HG03135 (cell line): ENCODE results near the gene CACNA2D3.

Experiments
- ATAC-seq: cut with Tn5 transposase; IDR thresholded peaks from one replicate; pipeline ENCODE4 v1.9.1; 2021; ENCODE audit warnings: mild to moderate bottlenecking, moderate library complexity; ENCODE audit not compliant: unreplicated experiment

CACNA2D3 gene

GRCh38 chr3:54517424-54517823 lies 395.1 kb downstream of the CACNA2D3 start:
- no peak for ATAC-seq

GRCh38 chr3:54518011-54518675 lies 395.8 kb downstream of the CACNA2D3 start:
- no peak for ATAC-seq

GRCh38 chr3:54519493-54519892 lies 397.1 kb downstream of the CACNA2D3 start:
- ATAC-seq, result no peak

- no peak for ATAC-seq
Observed at GRCh38 chr3:54520060-54520459, 397.7 kb downstream of the CACNA2D3 start.

- no peak for ATAC-seq
Observed at GRCh38 chr3:54527521-54527920, 405.2 kb downstream of the CACNA2D3 start.

GRCh38 chr3:54527953-54528352 lies 405.6 kb downstream of the CACNA2D3 start:
- no peak for ATAC-seq

GRCh38 chr3:54528668-54529067 lies 406.3 kb downstream of the CACNA2D3 start:
- ATAC-seq, result no peak

- no peak for ATAC-seq
Observed at GRCh38 chr3:54530091-54530490, 407.7 kb downstream of the CACNA2D3 start.

GRCh38 chr3:54530944-54531343 lies 408.6 kb downstream of the CACNA2D3 start:
- ATAC-seq, result no peak

- no peak for ATAC-seq
Observed at GRCh38 chr3:54531741-54532140, 409.4 kb downstream of the CACNA2D3 start.

GRCh38 chr3:54533856-54534255 lies 411.5 kb downstream of the CACNA2D3 start:
- no peak for ATAC-seq

- ATAC-seq, result no peak
Observed at GRCh38 chr3:54535619-54536018, 413.3 kb downstream of the CACNA2D3 start.

GRCh38 chr3:54536450-54536849 lies 414.1 kb downstream of the CACNA2D3 start:
- ATAC-seq, result no peak

- no peak for ATAC-seq
Observed at GRCh38 chr3:54537506-54537905, 415.2 kb downstream of the CACNA2D3 start.

GRCh38 chr3:54538346-54538745 lies 416.0 kb downstream of the CACNA2D3 start:
- no peak for ATAC-seq

GRCh38 chr3:54541369-54541768 lies 419.0 kb downstream of the CACNA2D3 start:
- no peak for ATAC-seq

- ATAC-seq, result no peak
Observed at GRCh38 chr3:54543446-54543845, 421.1 kb downstream of the CACNA2D3 start.

GRCh38 chr3:54547051-54547450 lies 424.7 kb downstream of the CACNA2D3 start:
- ATAC-seq, result no peak

- no peak for ATAC-seq
Observed at GRCh38 chr3:54547846-54548245, 425.5 kb downstream of the CACNA2D3 start.

GRCh38 chr3:54549607-54550220 lies 427.4 kb downstream of the CACNA2D3 start:
- no peak for ATAC-seq

- ATAC-seq, result no peak
Observed at GRCh38 chr3:54550221-54550977, 428.0 kb downstream of the CACNA2D3 start.

GRCh38 chr3:54556630-54557029 lies 434.3 kb downstream of the CACNA2D3 start:
- no peak for ATAC-seq
